HepG2 (cell line): ENCODE measurements around the gene CNFN. TPM values are rescaled to one million over a fixed set of nuclear protein-coding genes. Genes with fewer than 3 reads are reported as not detected.

ENCODE experiments used
- KLF6 ChIP-seq: IDR thresholded peaks from 2 replicates; pipeline ENCODE4 v1.8.0; 2016; ENCODE audit warnings: missing biosample characterization, missing genetic modification reagents
- MBD4 ChIP-seq: IDR thresholded peaks from 2 replicates; pipeline ENCODE4 v1.6.1; 2012; ENCODE audit warnings: low read length, inconsistent platforms, borderline replicate concordance
- MEF2D ChIP-seq: sonication (generic); formaldehyde crosslinking; IDR thresholded peaks from 2 replicates; pipeline ENCODE4 v1.5.1; 2020; ENCODE audit warnings: mild to moderate bottlenecking, missing genetic modification reagents
- MEIS1 ChIP-seq: sonication (generic); formaldehyde crosslinking; IDR thresholded peaks from 2 replicates; pipeline ENCODE4 v1.9.0; 2021; ENCODE audit warnings: mild to moderate bottlenecking, missing genetic modification reagents, moderate library complexity, borderline replicate concordance
- MIXL1 ChIP-seq: IDR thresholded peaks from 2 replicates; pipeline ENCODE4 v1.6.1; 2016
- RAD21 ChIP-seq: fragments of 450-650 bp; formaldehyde crosslinking; IDR thresholded peaks from 2 replicates; pipeline ENCODE4 v1.5.0; 2020; ENCODE audit warnings: mild to moderate bottlenecking
- RFXAP ChIP-seq: sonication (generic); formaldehyde crosslinking; IDR thresholded peaks from 2 replicates; pipeline ENCODE4 v1.4.0; 2020; ENCODE audit warnings: missing genetic modification reagents, borderline replicate concordance
- SIX4 ChIP-seq: sonication (generic); formaldehyde crosslinking; IDR thresholded peaks from 2 replicates; pipeline ENCODE4 v1.4.0; 2020; ENCODE audit warnings: missing genetic modification reagents
- SMAD9 ChIP-seq: sonication (generic); formaldehyde crosslinking; IDR thresholded peaks from 2 replicates; pipeline ENCODE4 v1.5.1; 2020; ENCODE audit warnings: mild to moderate bottlenecking, missing genetic modification reagents
- ZBTB21 ChIP-seq: sonication (generic); formaldehyde crosslinking; IDR thresholded peaks from 2 replicates; pipeline ENCODE4 v1.4.0; 2020; ENCODE audit warnings: missing genetic modification reagents
- ZMYM3 ChIP-seq: sonication (generic); formaldehyde crosslinking; IDR thresholded peaks from 2 replicates; pipeline ENCODE4 v1.5.1; 2020; ENCODE audit warnings: mild to moderate bottlenecking, missing genetic modification reagents
- ZNF430 ChIP-seq: sonication (generic); formaldehyde crosslinking; IDR thresholded peaks from 2 replicates; pipeline ENCODE4 v1.9.0; 2021; ENCODE audit warnings: mild to moderate bottlenecking, missing genetic modification reagents
- polyA plus RNA-seq, 8 experiments: library from polyadenylated mRNA; depleted of rRNA in 3 of 8; stranded (reverse) in 7 of 8; unstranded in 1 of 8; fragments of >200 nt; fragmentation: Illumina TruSeq in 4 of 8; extraction: Trizol in 4 of 8; gene quantifications; 2 replicates each; pipeline versions ENCODE4 v1.2.1 to v1.2.3, GENCODE V29; 2011 to 2016; ENCODE audit warnings: low read depth in 4 of 8, missing spikeins in 1 of 8, mixed read lengths in 1 of 8; ENCODE audit not compliant: insufficient read depth in 1 of 8
- total RNA-seq, 5 experiments: library from RNA; depleted of rRNA; stranded (reverse); fragments of >200 nt; fragmentation: Illumina TruSeq; extraction: Trizol; gene quantifications; 2 replicates each; pipeline ENCODE4 v1.2.3, GENCODE V29; 2016; ENCODE audit warnings: low read depth in 1 of 5
- TF ChIP-seq, protein P1 (sequence below): sonication (generic); formaldehyde crosslinking; IDR thresholded peaks from 2 replicates; pipeline ENCODE4 v1.5.0; 2020; ENCODE audit warnings: mild to moderate bottlenecking, missing genetic modification reagents
- TF ChIP-seq, protein P2 (sequence below): sonication (generic); formaldehyde crosslinking; IDR thresholded peaks from 2 replicates; pipeline ENCODE4 v1.9.0; 2021; ENCODE audit warnings: missing genetic modification reagents, mild to moderate bottlenecking, borderline replicate concordance
- TF ChIP-seq, protein P3 (sequence below): sonication (generic); formaldehyde crosslinking; conservative IDR thresholded peaks from 2 replicates; pipeline ENCODE4 v1.8.0; 2022; ENCODE audit warnings: low read depth, missing genetic modification reagents
- TF ChIP-seq, protein P4 (sequence below): sonication (generic); formaldehyde crosslinking; conservative IDR thresholded peaks from 2 replicates; pipeline ENCODE4 v1.5.0; 2020; ENCODE audit warnings: missing genetic modification reagents
- TF ChIP-seq, protein P5 (sequence below): sonication (generic); formaldehyde crosslinking; IDR thresholded peaks from 2 replicates; pipeline ENCODE4 v1.5.1; 2020; ENCODE audit warnings: missing genetic modification reagents, mild to moderate bottlenecking, borderline replicate concordance
- TF ChIP-seq, protein P6 (sequence below): IDR thresholded peaks from 2 replicates; pipeline ENCODE4 v1.6.1; 2018; ENCODE audit warnings: missing genetic modification reagents, mild to moderate bottlenecking, missing compliant biosample characterization
- TF ChIP-seq, protein P7 (sequence below): sonication (generic); formaldehyde crosslinking; IDR thresholded peaks from 2 replicates; pipeline ENCODE4 v1.4.0; 2020; ENCODE audit warnings: missing genetic modification reagents

CNFN gene
- total and polyA plus RNA-seq, 2 of the 13 experiments (the other 11 are each of a cell fraction or from before 2014, with no cell fraction given), result 0.35 to 1.1 TPM

DNA sequence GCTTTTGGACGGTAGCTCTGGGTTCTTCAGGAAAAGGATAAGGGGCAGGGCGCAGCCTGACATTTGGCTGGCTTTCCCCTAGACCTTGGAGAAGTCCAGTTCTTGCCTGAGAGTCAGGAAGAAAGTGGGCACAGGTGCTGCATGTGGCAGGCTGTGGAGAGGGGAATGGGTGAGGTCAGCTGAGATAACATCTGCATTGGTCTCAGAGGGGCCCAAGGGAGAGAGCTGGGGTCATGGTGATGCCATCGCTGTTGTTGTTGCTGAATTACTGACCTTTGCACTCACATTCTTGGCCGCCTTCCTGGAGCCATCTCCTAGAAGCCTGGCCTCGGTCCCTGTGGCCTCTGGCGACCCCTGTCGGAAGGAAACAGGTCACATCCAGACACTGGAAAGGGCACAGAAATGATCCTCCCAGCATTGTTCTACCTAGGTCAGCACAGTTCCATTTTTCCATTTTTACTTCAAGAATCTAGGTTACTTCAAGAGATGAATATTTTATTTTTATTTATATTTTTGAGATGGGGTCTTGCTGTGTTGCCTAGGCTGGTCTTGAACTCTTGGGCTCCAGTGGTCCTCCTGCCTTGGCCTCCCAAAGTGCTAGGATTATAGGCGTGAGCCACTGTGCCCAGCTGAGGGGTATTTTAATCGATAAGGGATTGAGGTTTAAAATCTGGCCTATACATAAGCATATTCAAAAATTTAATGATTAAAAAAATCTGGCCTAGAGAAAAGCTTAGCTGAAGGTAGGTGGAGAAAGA is 43.6 kb upstream of the CNFN start (continued):
- TF ChIP-seq ZBTB21 (CRISPR knock-in tag) (0 out of 2 replicates have a peak, but pooled peaks have one; percentile 12), RAD21 (CRISPR knock-in tag) (peak; percentile 88), KLF6 (CRISPR knock-in tag) (0 out of 2 replicates have a peak, but pooled peaks have one; percentile 30), SMAD9 (CRISPR knock-in tag) (peak; percentile 43; the same call in 1 of the 2 replicates), SIX4 (CRISPR knock-in tag) (0 out of 2 replicates have a peak, but pooled peaks have one; percentile 34), MEIS1 (CRISPR knock-in tag) (peak; percentile 40; the same call in 1 of the 2 replicates), ZMYM3 (peak; percentile 19; the same call in 1 of the 2 replicates), MEF2D (CRISPR knock-in tag) (peak; percentile 35; the same call in 1 of the 2 replicates), MBD4 (no peak), RFXAP (CRISPR knock-in tag) (no peak), ZNF430 (CRISPR knock-in tag) (peak; percentile 76; the same call in 1 of the 2 replicates), MIXL1 (CRISPR knock-in tag) (peak; percentile 43; the same call in 1 of the 2 replicates)
- TF ChIP-seq, protein P1, sequence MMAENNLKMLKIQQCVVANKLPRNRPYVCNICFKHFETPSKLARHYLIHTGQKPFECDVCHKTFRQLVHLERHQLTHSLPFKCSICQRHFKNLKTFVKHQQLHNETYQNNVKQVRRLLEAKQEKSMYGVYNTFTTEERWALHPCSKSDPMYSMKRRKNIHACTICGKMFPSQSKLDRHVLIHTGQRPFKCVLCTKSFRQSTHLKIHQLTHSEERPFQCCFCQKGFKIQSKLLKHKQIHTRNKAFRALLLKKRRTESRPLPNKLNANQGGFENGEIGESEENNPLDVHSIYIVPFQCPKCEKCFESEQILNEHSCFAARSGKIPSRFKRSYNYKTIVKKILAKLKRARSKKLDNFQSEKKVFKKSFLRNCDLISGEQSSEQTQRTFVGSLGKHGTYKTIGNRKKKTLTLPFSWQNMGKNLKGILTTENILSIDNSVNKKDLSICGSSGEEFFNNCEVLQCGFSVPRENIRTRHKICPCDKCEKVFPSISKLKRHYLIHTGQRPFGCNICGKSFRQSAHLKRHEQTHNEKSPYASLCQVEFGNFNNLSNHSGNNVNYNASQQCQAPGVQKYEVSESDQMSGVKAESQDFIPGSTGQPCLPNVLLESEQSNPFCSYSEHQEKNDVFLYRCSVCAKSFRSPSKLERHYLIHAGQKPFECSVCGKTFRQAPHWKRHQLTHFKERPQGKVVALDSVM (CRISPR knock-in tag), result peak; percentile 59; the same call in 1 of the 2 replicates
- TF ChIP-seq, protein P2, sequence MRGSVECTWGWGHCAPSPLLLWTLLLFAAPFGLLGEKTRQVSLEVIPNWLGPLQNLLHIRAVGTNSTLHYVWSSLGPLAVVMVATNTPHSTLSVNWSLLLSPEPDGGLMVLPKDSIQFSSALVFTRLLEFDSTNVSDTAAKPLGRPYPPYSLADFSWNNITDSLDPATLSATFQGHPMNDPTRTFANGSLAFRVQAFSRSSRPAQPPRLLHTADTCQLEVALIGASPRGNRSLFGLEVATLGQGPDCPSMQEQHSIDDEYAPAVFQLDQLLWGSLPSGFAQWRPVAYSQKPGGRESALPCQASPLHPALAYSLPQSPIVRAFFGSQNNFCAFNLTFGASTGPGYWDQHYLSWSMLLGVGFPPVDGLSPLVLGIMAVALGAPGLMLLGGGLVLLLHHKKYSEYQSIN (CRISPR knock-in tag), result no peak
- TF ChIP-seq, protein P3, sequence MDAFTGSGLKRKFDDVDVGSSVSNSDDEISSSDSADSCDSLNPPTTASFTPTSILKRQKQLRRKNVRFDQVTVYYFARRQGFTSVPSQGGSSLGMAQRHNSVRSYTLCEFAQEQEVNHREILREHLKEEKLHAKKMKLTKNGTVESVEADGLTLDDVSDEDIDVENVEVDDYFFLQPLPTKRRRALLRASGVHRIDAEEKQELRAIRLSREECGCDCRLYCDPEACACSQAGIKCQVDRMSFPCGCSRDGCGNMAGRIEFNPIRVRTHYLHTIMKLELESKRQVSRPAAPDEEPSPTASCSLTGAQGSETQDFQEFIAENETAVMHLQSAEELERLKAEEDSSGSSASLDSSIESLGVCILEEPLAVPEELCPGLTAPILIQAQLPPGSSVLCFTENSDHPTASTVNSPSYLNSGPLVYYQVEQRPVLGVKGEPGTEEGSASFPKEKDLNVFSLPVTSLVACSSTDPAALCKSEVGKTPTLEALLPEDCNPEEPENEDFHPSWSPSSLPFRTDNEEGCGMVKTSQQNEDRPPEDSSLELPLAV (CRISPR knock-in tag), result no peak
- TF ChIP-seq, protein P4, sequence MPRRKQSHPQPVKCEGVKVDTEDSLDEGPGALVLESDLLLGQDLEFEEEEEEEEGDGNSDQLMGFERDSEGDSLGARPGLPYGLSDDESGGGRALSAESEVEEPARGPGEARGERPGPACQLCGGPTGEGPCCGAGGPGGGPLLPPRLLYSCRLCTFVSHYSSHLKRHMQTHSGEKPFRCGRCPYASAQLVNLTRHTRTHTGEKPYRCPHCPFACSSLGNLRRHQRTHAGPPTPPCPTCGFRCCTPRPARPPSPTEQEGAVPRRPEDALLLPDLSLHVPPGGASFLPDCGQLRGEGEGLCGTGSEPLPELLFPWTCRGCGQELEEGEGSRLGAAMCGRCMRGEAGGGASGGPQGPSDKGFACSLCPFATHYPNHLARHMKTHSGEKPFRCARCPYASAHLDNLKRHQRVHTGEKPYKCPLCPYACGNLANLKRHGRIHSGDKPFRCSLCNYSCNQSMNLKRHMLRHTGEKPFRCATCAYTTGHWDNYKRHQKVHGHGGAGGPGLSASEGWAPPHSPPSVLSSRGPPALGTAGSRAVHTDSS (CRISPR knock-in tag), result no peak
- TF ChIP-seq, protein P5, sequence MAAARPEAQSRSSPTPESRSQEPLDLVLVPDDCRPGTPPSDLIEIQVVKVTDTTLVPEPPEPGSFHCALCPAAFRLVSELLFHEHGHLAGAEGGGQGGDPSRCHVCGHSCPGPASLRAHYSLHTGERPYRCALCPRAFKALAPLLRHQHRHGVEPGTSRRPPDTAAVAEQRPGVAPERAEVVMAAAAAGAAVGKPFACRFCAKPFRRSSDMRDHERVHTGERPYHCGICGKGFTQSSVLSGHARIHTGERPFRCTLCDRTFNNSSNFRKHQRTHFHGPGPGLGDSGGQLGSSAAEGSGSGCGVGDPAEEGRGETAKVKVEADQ (CRISPR knock-in tag), result no peak
- TF ChIP-seq, protein P6, sequence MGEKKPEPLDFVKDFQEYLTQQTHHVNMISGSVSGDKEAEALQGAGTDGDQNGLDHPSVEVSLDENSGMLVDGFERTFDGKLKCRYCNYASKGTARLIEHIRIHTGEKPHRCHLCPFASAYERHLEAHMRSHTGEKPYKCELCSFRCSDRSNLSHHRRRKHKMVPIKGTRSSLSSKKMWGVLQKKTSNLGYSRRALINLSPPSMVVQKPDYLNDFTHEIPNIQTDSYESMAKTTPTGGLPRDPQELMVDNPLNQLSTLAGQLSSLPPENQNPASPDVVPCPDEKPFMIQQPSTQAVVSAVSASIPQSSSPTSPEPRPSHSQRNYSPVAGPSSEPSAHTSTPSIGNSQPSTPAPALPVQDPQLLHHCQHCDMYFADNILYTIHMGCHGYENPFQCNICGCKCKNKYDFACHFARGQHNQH, result peak; percentile 69; the same call in 1 of the 2 replicates
- TF ChIP-seq, protein P7, sequence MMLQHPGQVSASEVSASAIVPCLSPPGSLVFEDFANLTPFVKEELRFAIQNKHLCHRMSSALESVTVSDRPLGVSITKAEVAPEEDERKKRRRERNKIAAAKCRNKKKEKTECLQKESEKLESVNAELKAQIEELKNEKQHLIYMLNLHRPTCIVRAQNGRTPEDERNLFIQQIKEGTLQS (CRISPR knock-in tag), result peak; percentile 87
